ENCODE data around the gene DCDC1. TPM values are rescaled to one million over a fixed set of nuclear protein-coding genes. Genes with fewer than 3 reads are reported as not detected.

Gene DCDC1
- total RNA-seq, 1 experiment from 2014 or later, result 0.34 TPM

- DNase-seq (ENCODE audit: low read depth), result peak; percentile 47
Measured at GRCh38 chr11:31106968-31107576, 262.5 kb downstream of the DCDC1 start.

DNA sequence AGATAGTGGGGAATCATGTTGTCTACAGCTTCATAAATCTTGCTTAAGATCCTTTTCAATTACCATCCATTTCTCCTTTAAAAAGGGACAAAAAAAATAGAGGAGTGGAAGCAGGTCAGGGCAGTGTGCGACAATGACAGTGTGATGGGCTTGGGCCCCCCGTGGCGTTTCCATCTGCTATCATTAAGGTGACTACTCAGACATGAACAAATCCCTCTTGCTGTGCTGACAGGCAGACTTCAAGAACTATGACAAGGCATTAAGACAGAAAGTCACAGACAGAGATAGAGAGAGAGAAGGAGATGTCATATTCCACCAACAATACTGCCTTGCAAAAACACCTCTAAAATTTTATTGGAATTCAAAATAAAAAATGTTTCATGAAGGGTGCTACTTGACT, 263.2 kb downstream of the DCDC1 start:
- DNase-seq (ENCODE audit: low read depth), result no peak

DNA sequence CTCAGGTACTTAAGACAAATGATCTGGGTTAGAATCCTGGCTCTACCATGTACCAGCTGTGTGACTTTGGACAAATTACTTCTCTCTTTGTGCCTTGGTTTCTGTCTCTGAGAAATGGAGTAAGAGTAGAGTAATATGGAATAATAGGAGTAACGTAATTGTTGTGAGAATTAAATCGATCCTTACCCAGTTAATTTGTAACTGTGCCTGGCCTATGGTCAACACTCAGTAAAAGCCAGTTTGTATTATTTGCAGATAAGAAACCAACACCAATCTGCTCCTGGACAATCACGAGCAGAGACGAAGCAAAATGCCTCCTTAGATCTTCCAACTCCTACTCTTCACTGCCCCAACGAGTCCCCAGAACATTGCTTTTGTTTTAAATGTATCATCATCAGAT, 266.7 kb downstream of the DCDC1 start:
- DNase-seq (ENCODE audit: low read depth), result no peak

DNA sequence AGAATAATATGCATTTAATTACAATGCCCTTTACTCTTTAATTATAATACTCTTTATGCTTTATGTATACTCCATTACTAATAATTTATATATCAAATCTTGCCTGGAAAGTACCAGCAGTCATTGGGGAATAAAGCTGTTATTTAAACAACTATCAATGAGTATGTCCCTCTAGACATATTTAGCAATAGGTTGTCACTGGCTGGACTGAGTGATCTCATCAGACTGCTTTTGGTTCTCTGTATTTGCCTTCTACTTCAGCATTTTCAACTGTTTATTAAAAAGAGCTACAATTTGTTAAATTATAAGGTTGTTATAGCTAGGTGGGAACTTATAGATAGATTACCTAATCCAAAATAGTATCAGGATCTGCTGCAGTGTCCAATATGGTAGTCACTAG, 267.2 kb downstream of the DCDC1 start:
- no peak for DNase-seq (ENCODE audit: low read depth)

- no peak for DNase-seq (ENCODE audit: low read depth)
Measured at GRCh38 chr11:31096191-31096805, 273.2 kb downstream of the DCDC1 start.

DNA sequence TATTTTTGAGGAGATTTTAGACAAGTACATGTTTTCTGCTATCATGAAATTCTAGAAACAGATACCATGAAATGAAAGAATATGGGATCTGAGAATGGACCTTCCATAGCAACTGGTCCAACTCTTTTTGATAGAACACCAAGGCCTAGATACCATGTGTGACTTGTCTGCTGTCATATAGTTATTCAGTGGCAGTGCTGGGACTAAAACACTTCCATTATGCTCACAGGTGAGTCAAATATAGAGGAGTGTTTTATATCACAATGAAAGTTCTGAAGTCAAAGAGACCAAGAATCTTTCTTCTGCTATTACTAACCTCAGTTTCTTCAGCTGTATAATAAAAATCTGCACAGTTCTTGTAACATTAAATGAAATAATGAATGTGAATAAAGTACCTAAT, 276.9 kb downstream of the DCDC1 start:
- no peak for DNase-seq (ENCODE audit: low read depth)

- no peak for DNase-seq (ENCODE audit: low read depth)
Measured at GRCh38 chr11:31089117-31089516, 280.4 kb downstream of the DCDC1 start.

- peak; percentile 29 for DNase-seq (ENCODE audit: low read depth)
Measured at GRCh38 chr11:31069447-31070205, 299.9 kb downstream of the DCDC1 start.

- DNase-seq (ENCODE audit: low read depth), result peak; percentile 30
Measured at GRCh38 chr11:31060880-31061279, 308.7 kb downstream of the DCDC1 start.

DNA sequence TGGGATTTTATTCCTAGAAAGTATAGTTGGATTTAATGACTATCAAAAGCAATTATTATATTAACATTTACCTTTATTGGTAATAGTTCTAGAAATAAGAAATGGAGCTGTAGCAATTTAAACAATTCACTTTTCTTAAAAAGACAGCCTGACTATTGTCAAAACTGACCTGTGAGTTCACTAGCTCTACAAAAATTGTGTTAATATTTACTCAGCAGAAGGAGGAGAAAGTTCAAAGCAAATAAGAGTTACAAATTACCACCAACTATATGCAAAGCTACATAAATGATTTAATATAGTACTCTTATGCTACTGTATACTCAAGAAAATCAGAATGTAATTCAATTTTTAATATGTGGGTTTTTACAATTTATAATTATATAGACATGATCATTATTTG, 310.0 kb downstream of the DCDC1 start:
- no peak for DNase-seq (ENCODE audit: low read depth)

GRCh38 chr11:31050061-31050765, 319.3 kb downstream of the DCDC1 start:
- no peak for DNase-seq (ENCODE audit: low read depth)

DNA sequence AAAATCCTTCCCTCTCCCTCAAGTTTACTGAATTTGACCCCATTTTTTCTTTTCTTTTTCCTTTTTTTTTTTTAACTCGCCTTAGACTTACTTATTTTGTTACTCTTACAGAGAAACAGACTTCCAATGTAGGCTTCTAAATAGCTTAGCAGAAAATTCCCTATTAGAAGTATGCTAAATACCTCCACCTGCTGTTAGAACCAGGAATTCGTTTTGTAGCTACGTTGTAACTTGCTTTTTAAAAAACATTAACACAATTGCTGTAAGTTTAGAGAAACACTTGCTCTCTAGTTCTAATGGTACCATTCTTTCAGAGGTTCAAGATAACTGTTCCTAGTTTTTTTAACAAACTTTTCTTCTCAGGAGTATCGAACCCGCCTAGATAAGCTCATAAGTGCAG, 324.2 kb downstream of the DCDC1 start:
- peak; percentile 9 for DNase-seq (ENCODE audit: low read depth)

- no peak for DNase-seq (ENCODE audit: low read depth)
Measured at GRCh38 chr11:31030138-31030792, 339.3 kb downstream of the DCDC1 start.

- no peak for DNase-seq (ENCODE audit: low read depth)
Measured at GRCh38 chr11:31026315-31026714, 343.2 kb downstream of the DCDC1 start.

- DNase-seq (ENCODE audit: low read depth), result no peak
Measured at GRCh38 chr11:31022080-31022479, 347.5 kb downstream of the DCDC1 start.

DNA sequence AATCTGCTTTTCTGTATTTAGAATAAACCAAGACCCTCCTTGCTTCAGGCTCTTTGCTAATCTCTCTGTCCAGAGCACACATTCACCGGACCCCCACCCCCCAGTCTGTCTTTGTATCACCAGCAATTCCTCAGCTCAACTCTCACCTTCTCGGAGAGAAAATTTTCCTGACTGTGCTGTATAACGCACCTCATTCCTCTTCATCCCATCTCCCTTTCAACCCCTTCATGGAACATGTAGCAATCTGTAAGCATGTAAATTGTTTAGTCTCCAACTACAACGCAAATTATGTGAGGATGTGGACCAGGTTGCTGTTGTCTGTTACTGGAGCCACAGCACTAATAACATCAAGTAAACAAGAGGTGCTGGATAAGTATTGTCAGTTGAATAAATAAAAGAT, 349.8 kb downstream of the DCDC1 start:
- no peak for DNase-seq (ENCODE audit: low read depth)

- no peak for DNase-seq (ENCODE audit: low read depth)
Measured at GRCh38 chr11:31005202-31005601, 364.3 kb downstream of the DCDC1 start.

GRCh38 chr11:31001427-31001826, 368.1 kb downstream of the DCDC1 start:
- DNase-seq (ENCODE audit: low read depth), result no peak

DNA sequence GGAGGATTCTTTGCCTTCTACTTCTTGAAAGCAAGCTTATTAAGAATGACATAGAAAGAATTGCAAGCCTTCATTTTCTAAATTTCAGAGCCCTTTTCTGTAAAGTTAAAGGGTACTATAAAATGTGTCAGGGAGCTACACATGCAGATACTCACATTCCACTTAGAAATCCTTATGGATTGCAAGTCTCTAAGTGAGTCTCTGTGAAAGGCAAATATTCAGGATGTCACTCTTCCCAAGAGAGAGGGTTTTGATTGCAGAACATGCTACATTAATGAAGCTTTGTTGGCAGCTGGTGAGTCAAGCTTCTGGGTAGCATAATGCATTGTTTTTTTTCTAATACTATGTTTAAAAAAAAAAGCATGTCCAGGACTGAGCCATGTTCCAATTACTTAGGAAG, 369.2 kb downstream of the DCDC1 start:
- no peak for DNase-seq (ENCODE audit: low read depth)

DNA sequence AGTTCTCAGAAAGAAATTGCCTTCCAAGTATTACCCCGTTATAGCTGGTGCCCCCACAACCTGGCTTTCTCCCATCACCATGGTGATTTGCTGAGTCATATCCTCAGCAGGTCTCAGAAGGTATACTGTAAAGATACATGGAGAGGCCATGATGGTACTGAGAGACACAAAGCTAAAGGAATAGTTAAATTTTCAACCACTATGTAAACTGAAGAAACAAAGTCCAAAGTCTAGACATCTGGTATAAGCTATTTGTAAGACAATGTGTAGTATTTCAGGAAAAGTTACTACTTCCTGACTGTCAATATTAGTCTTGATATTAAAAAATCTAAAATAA, 377.1 kb downstream of the DCDC1 start:
- DNase-seq (ENCODE audit: low read depth), result peak; percentile 15

- no peak for DNase-seq (ENCODE audit: low read depth)
Measured at GRCh38 chr11:30991802-30992512, 377.6 kb downstream of the DCDC1 start.
